GM20000 (cell line): ENCODE measurements around the gene CEMIP2.
A peak's percentile ranks its signal among the peaks of the same experiment; 100 is the strongest.

Source experiments
- DNase-seq: peaks from one replicate; pipeline ENCODE4 v3.0.0; 2012; ENCODE audit warnings: low spot score
- CTCF ChIP-seq: IDR thresholded peaks from 2 replicates; pipeline ENCODE4 v1.5.1; 2012; ENCODE audit warnings: mild to moderate bottlenecking, control low read depth; ENCODE audit errors: extremely low read depth, missing control alignments

The CEMIP2 gene

GRCh38 chr9:71783120-71783523 lies 14.8 kb upstream of the CEMIP2 start:
- DNase-seq = peak; percentile 36

GRCh38 chr9:71781391-71781790 lies 13.1 kb upstream of the CEMIP2 start:
- TF ChIP-seq CTCF = no peak
- DNase-seq = no peak

More at GRCh38 chr9:71783120-71783523, 14.8 kb upstream of the CEMIP2 start:
- TF ChIP-seq CTCF = peak; percentile 16

- TF ChIP-seq CTCF = no peak
- no peak for DNase-seq
These were observed 12.6 kb upstream of the CEMIP2 start for GRCh38 chr9:71780953-71781352.

GRCh38 chr9:71778085-71778484 lies 9.8 kb upstream of the CEMIP2 start:
- no peak for TF ChIP-seq CTCF
- DNase-seq = no peak

- no peak for TF ChIP-seq CTCF
- no peak for DNase-seq
These were observed 6.6 kb upstream of the CEMIP2 start for GRCh38 chr9:71774920-71775319.

- no peak for DNase-seq
- no peak for TF ChIP-seq CTCF
These were observed 4.4 kb upstream of the CEMIP2 start for GRCh38 chr9:71772726-71773125.

GRCh38 chr9:71770170-71770569 lies 1.9 kb upstream of the CEMIP2 start:
- TF ChIP-seq CTCF = no peak
- no peak for DNase-seq
